Esophagus squamous epithelium (tissue), 4 donors: ENCODE results near the gene C6orf136.
"Not testable (repeated sequence)": the region's sequence is repeated elsewhere in the genome, so short reads cannot be mapped to it uniquely, and the experiment has no call there.

Experiments
- CTCF ChIP-seq, 6 experiments: fragments of 450-650 bp in 4 of 6; fragments of 200-600 bp in 2 of 6; sonication (generic) in 2 of 6; IDR thresholded peaks; one replicate each; pipeline ENCODE4 v1.5.1; 2016 to 2019; ENCODE audit warnings: antibody characterized with exemption in 6 of 6, mild to moderate bottlenecking in 4 of 6, moderate library complexity in 4 of 6
- POLR2A ChIP-seq, 4 donors: fragments of 450-650 bp; IDR thresholded peaks; one replicate each; pipeline ENCODE4 v1.6.1; 2017; ENCODE audit warnings: antibody characterized with exemption in 4 of 4, mild to moderate bottlenecking in 4 of 4, moderate library complexity in 3 of 4

GRCh38 chr6:30666300-30666699, 19.4 kb downstream of the C6orf136 start:
- TF ChIP-seq POLR2A, CTCF (IDR thresholded peaks at IDR 0.05): not testable (repeated sequence)
